Right lobe of liver (tissue), 6 donors: Measurements from ENCODE around the gene DPP10. TPM values are rescaled to one million over a fixed set of nuclear protein-coding genes. Genes with fewer than 3 reads are reported as not detected.

ENCODE experiments used
- ATAC-seq, 4 donors: fragments of 200-7000 bp; cut with Tn5 transposase; one replicate each; pipeline ENCODE4 v1.9.1; 2020; ENCODE audit warnings: mild to moderate bottlenecking in 4 of 4, moderate library complexity in 4 of 4
- DNase-seq, 3 donors: peaks; one replicate each; pipeline ENCODE4 v3.0.0-alpha.2; 2020
- H3K27ac ChIP-seq, 3 donors: fragments of 200-600 bp; one replicate each; pipeline ENCODE4 v1.8.0; 2022
- H3K27me3 ChIP-seq, 2 donors: fragments of 200-600 bp; one replicate each; pipeline ENCODE4 v1.8.0; 2022
- H3K36me3 ChIP-seq, 4 donors: fragments of 200-600 bp; sonication (generic) in 1 of 4; one replicate each; pipeline versions ENCODE4 v1.5.1 to v1.8.0; 2017 to 2022; ENCODE audit warnings: control low read depth in 1 of 4
- H3K4me1 ChIP-seq, 4 donors: fragments of 200-600 bp; sonication (generic) in 1 of 4; one replicate each; pipeline versions ENCODE4 v1.5.1 to v1.8.0; 2017 to 2022; ENCODE audit warnings: control low read depth in 1 of 4
- H3K4me3 ChIP-seq, 3 donors: fragments of 200-600 bp; one replicate each; pipeline ENCODE4 v1.8.0; 2022
- H3K9me3 ChIP-seq, 4 donors: fragments of 200-600 bp; sonication (generic) in 1 of 4; one replicate each; pipeline versions ENCODE4 v1.5.1 to v1.8.0; 2017 to 2022; ENCODE audit warnings: control low read depth in 1 of 4
- CTCF ChIP-seq, 4 donors: fragments of 200-600 bp in 3 of 4; fragments of 450-650 bp in 1 of 4; IDR thresholded peaks; one replicate each; pipeline versions ENCODE4 v1.5.1 to v1.8.0; 2016 to 2022; ENCODE audit warnings: antibody characterized with exemption in 4 of 4, mild to moderate bottlenecking in 2 of 4
- POLR2A ChIP-seq: fragments of 450-650 bp; IDR thresholded peaks from one replicate; pipeline ENCODE4 v1.6.1; 2017; ENCODE audit warnings: antibody characterized with exemption, mild to moderate bottlenecking
- WGBS: methylation state at CpG from one replicate; pipeline ENCODE4 v1.1.6; 2018; ENCODE audit warnings: low coverage, low lambda C conversion rate; ENCODE audit not compliant: insufficient coverage; ENCODE audit errors: missing lambda C conversion rate; 5-methylcytosine and 5-hydroxymethylcytosine counted together
- intact Hi-C, 2 donors: fragments of 100-400 bp; cut with DNase I; formaldehyde crosslinking; loops; one replicate each; pipeline versions ENCODE4 v1.11.2 to v1.14.1; 2022
- total RNA-seq, 6 experiments: library from RNA; depleted of rRNA in 2 of 6; stranded (reverse); fragments of >200 nt in 2 of 6; fragmentation: NEBNext Ultra II Directional in 3 of 6; extraction: Animal tissue kit (Norgen Biotek cat#: 25700) in 3 of 6; gene quantifications; one replicate each; pipeline versions ENCODE4 v1.1.0 to v1.2.4, GENCODE V29; 2016 to 2023
- donor health status: DM: no; HTN: yes; CAD: no.
- donor health status: DM: no; HTN: no; CAD: no.
- donor health status: DM: no; HTN: no; CAD: no.
- donor health status: DM: no; HTN: yes; CAD: no.
- donor health status: DM: no; HTN: yes; CAD: no.

Gene DPP10
- total RNA-seq, 6 experiments from 2014 or later: 0.09 to 0.19 (median 0.15) TPM; not detected in 2

- no peaks in the 10 kb centered on the region for H3K9me3 ChIP-seq
- H3K4me1 ChIP-seq: no peaks in the 10 kb centered on the region
- H3K27ac ChIP-seq: no peak overlapping the region
- no peaks in the 10 kb centered on the region for H3K36me3 ChIP-seq
- intact Hi-C loops: no loop called here
- no peak for TF ChIP-seq CTCF (IDR thresholded peaks at IDR 0.05)
- TF ChIP-seq POLR2A: no peak
- peak overlapping the region in 1 of 3 donors; percentile 41 for H3K4me3 ChIP-seq
- peaks cover 0 to 5% of the 10 kb centered on the region in 2 donors for H3K27me3 ChIP-seq
- WGBS: 4% methylated on average over 5 of the region's 86 CpGs
- DNase-seq: no peak
- peak; percentile 21 to 46 (median 36) for ATAC-seq
Measured at GRCh38 chr2:115161081-115161770, 718.8 kb downstream of the DPP10 start.

GRCh38 chr2:115161771-115162493 lies 719.5 kb downstream of the DPP10 start:
- TF ChIP-seq POLR2A (no peak), CTCF (IDR thresholded peaks at IDR 0.05) (no peak)
- H3K4me1 ChIP-seq: no peaks in the 10 kb centered on the region
- no peaks in the 10 kb centered on the region for H3K9me3 ChIP-seq
- no peak for DNase-seq
- intact Hi-C loops: no loop called here
- H3K4me3 ChIP-seq: peak overlapping the region in 1 of 3 donors; percentile 41
- H3K27ac ChIP-seq: no peak overlapping the region
- 3% methylated on average over 12 of the region's 83 CpGs for WGBS
- H3K27me3 ChIP-seq: peaks cover 0 to 5% of the 10 kb centered on the region in 2 donors
- no peaks in the 10 kb centered on the region for H3K36me3 ChIP-seq
- peak in 3 of 4 donors; percentile 24 to 46 (median 45) for ATAC-seq

GRCh38 chr2:115162494-115163293 lies 720.3 kb downstream of the DPP10 start:
- H3K9me3 ChIP-seq: no peaks in the 10 kb centered on the region
- no peaks in the 10 kb centered on the region for H3K4me1 ChIP-seq
- H3K36me3 ChIP-seq: no peaks in the 10 kb centered on the region
- no peak for DNase-seq
- H3K4me3 ChIP-seq: no peak overlapping the region
- ATAC-seq: no peak
- no peak for TF ChIP-seq CTCF (IDR thresholded peaks at IDR 0.05)
- no peak for TF ChIP-seq POLR2A
- intact Hi-C loops: no loop called here
- H3K27ac ChIP-seq: no peak overlapping the region
- peaks cover 0 to 5% of the 10 kb centered on the region in 2 donors for H3K27me3 ChIP-seq
- whole genome bisulfite sequencing: 2% methylated on average over 34 of the region's 49 CpGs

GRCh38 chr2:115163572-115163971 lies 721.1 kb downstream of the DPP10 start:
- ATAC-seq (no peak), DNase-seq (no peak)
- WGBS: 30% methylated on average over 6 of the region's 6 CpGs
- no peaks in the 10 kb centered on the region for H3K36me3 ChIP-seq
- H3K27me3 ChIP-seq: peaks cover 0 to 5% of the 10 kb centered on the region in 2 donors
- intact Hi-C loops: no loop called here
- no peak overlapping the region for H3K27ac ChIP-seq
- H3K4me3 ChIP-seq: no peak overlapping the region
- no peaks in the 10 kb centered on the region for H3K9me3 ChIP-seq
- TF ChIP-seq CTCF (IDR thresholded peaks at IDR 0.05) (no peak), POLR2A (no peak)
- H3K4me1 ChIP-seq: no peaks in the 10 kb centered on the region
